Fibroblast of upper back skin (primary cell): ENCODE measurements around the gene IL9R.
"Not testable (repeated sequence)": the region's sequence is repeated elsewhere in the genome, so short reads cannot be mapped to it uniquely, and the experiment has no call there.

Experiments
- DNase-seq: peaks from one replicate; pipeline ENCODE4 v3.0.0-alpha.2; 2013

Gene IL9R, protein sequence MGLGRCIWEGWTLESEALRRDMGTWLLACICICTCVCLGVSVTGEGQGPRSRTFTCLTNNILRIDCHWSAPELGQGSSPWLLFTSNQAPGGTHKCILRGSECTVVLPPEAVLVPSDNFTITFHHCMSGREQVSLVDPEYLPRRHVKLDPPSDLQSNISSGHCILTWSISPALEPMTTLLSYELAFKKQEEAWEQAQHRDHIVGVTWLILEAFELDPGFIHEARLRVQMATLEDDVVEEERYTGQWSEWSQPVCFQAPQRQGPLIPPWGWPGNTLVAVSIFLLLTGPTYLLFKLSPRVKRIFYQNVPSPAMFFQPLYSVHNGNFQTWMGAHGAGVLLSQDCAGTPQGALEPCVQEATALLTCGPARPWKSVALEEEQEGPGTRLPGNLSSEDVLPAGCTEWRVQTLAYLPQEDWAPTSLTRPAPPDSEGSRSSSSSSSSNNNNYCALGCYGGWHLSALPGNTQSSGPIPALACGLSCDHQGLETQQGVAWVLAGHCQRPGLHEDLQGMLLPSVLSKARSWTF

GRCh38 chrX:155997436-155997835, at the start of gene IL9R:
IL9R (plus strand) TSS chrX:155997696; CDS start chrX:155997760, 64 bp downstream.
- DNase-seq: no peak

GRCh38 chrX:155949098-155949497, 48.4 kb upstream of the IL9R start:
- DNase-seq: no peak

- no peak for DNase-seq
Observed at GRCh38 chrX:155951237-155951789, 46.2 kb upstream of the IL9R start.

DNA sequence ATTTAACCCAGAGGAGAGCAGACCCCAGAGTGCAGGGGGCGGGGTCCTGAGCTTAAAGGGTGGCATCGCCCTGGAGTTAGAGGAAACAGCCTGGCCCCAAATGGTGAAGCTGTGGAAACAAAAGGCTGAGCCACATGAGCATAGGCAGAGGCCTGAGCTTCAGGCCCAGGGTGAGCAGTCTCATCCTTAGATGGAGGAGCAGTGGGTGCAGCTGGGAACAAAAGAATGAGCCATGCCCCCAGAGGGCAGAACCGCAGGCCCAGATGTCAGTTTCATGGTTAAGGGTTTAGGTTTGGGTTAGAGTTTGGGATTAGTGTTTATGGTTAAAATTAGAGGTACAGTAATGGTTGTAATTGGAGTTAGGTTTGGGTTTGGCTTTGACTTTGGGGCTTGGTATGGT, 44.4 kb upstream of the IL9R start:
- no peak for DNase-seq

DNA sequence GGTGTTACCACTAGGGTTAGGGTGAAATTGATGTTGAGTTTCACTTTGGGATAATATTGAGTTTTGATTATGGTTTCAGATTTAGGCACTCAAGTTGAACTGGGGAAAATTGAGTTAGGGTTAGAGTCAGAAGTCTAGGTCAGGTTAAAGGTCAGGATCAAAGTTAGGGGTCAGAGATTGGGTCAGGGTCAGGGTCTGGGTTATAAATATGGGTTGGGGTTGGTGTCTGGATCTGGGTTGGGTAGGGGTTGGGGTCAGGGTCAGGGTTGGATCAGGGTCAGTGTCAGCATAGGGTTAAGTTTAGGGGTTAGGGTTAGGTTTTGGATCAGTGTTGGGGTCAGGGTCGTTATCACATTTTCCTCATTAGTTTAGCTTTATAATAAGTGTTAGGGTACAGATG, 42.7 kb upstream of the IL9R start:
- DNase-seq: no peak

GRCh38 chrX:155956099-155956498, 41.4 kb upstream of the IL9R start:
- DNase-seq: no peak

GRCh38 chrX:155956649-155957048, 40.8 kb upstream of the IL9R start:
- DNase-seq: no peak

- no peak for DNase-seq
Observed at GRCh38 chrX:155957843-155958242, 39.7 kb upstream of the IL9R start.

DNA sequence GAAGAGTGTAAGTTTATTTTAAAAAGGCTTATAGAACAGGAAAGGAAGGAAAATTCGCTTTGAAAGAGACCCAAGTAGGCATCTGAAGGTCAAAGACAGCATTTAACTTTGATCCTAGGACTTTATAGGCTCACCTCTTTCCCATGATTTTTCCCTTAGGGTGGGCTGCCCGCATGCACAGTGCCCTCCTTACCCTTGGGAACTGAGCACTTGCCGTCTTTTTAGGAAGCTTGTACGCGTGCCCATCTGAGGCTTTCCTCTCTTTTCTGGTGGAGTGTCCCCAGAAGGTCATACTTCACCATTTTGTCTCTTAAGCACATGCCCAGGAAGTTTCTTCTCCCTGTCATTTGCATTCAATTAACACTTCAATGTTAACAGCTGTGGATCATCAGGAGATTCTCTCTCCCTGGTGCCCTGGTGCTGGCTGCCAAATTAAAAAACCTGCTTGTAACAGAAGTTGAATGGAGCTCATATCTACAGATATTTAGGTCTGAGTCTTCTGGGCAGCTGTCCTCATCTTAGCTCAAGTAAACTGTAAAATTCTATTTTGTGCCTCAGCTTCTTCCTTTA, 38.4 kb upstream of the IL9R start:
- DNase-seq: no peak

DNA sequence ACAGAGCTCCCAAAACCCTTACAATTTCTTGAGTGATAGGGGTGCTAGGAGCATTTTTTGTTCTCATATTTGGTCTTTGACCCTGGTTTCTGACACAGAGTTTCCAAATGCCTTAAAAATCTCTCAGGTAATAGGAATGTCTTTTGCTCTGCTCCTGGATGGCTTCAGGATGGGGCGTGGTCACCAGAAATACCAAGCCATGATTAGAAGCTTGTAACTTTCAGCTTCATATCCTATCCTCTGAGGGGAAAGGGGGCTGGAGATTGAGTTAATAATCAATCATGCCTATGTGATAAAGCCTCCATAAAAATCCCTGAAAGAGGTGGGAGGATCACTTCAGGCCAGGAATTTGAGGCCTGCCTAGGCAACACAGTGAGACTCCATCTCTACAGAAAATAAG, 34.6 kb upstream of the IL9R start:
- no peak for DNase-seq

DNA sequence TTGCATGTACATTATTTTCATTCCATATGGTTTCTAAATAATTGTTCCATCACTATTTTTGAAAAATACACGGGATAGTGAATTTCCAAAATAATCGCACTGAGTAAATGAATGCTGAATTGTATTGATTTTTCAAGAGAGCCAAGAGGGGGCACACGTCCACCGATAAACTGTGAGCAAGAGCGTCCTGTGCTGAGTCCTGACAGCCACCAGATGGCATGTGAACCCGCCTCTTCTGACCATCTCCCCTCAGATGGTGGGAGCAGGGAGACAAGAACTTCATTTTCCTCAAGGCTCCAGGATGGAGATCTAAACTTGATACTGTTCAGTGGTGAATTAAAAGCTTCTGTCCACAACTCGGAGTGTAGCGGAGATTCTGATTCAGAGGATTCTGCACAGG, 30.6 kb upstream of the IL9R start:
- no peak for DNase-seq

DNA sequence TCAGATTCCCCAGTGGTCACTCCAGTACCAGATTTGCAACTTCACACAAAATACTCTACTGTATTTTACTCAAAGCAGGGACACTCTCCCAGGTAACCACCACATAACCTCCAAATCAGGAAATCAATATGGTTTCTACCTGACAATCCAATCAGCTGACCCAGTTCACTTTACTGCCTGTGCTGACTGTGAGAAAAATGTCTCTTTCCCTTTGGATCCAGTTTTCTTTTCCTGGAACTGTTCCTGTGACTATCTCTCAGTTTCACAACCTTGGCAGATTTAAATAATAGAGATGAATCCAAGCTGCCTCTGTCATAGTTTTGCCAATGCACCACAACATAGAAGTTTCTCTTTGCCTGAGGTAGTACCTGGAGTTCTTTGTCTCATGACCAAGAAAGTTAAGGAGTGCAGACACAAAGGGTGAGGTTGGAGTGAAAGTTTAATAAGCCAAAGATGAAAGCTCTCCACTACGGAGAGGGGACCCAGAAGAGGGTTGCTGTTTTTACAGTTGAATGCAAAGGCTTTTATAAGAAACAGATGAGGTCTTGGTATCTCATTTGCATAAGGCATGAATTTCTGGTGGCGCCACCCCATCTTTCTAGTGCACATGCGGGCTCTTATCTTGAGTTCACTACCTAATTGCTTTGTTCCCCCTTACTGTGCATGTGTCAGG, 29.7 kb upstream of the IL9R start:
- DNase-seq: no peak

DNA sequence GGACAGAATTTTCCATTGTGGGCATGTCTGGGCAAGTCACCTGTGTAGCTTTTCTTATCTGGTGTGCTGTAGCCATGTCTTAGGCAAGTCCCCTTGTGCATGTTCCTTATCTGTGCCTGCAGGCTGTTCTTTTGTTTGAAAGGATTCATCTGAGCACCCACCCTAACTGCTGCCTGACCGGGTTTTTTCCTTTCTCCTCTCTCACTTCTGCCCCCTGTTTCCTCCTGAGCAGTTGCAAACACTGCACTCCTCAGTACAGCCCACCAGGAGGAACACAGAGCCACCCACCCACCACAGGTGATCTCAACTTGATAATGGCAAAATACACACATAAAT, 29.2 kb upstream of the IL9R start:
- no peak for DNase-seq

DNA sequence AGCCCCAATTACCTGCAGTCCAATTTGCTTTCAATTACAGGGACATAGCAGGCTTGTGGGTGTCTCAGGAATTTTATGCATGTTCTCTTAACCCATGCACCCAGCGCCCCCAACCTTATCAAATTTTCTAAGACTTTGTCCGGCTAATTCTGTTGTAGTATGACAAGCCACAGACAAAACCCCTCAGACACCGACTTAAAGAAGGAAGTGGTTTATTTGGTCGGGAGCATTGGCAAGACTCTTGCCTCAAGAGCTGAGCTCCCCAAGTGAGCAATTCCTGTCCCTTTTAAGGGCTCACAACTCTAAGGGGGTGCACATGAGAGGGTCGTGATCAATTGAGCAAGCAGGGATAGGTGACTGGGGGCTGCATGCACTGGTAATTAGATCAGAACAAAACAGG, 28.7 kb upstream of the IL9R start:
- DNase-seq: no peak

GRCh38 chrX:155971658-155972057, 25.8 kb upstream of the IL9R start:
- DNase-seq: not testable (repeated sequence)

GRCh38 chrX:155972241-155972640, 25.3 kb upstream of the IL9R start:
- DNase-seq: not testable (repeated sequence)

GRCh38 chrX:155983326-155983725, 14.2 kb upstream of the IL9R start:
- no peak for DNase-seq

- no peak for DNase-seq
Observed at GRCh38 chrX:155985208-155985607, 12.3 kb upstream of the IL9R start.

GRCh38 chrX:155986995-155987394, 10.5 kb upstream of the IL9R start:
- DNase-seq: not testable (repeated sequence)

GRCh38 chrX:155988859-155989258, 8.6 kb upstream of the IL9R start:
- no peak for DNase-seq

GRCh38 chrX:155993421-155993820, 4.1 kb upstream of the IL9R start:
- DNase-seq: no peak

- no peak for DNase-seq
Observed at GRCh38 chrX:155995321-155995875, 2.1 kb upstream of the IL9R start.

DNA sequence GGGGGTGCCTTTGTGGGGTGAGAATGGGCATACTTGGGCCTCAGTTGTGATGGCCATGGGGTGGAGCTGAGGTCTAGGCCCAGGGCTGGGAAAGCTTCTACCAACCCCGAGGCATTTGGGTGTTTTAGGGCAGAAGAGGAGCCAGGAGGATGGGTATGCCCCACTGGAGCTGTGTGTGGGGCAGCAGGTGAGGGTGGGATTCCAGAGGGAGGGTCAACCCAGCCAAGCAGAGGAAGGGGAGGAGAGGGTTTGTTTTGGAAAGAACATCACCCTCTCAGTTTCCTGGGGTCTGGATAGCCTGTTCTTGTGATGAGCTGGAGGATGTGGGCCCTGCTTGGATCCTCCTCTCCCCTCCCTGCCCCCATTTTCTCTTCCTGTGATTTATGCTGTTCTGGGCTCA, 620 bp downstream of the IL9R start:
- no peak for DNase-seq
